ENCODE data around the gene KLF16.

- TF ChIP-seq POLR2A (IDR thresholded peaks at IDR 0.05) (no peak), CTCF (IDR thresholded peaks at IDR 0.05) (no peak)
These were observed 480 bp upstream of the KLF16 start for GRCh38 chr19:1863638-1864479.
